CD4-positive, alpha-beta T cell treated with Interleukin-21 for 1 hour (primary cell): ENCODE data around the gene MTNR1B.

ENCODE experiments used
- DNase-seq: peaks from one replicate; pipeline ENCODE4 v3.0.0-alpha.2; 2020

MTNR1B gene

DNA sequence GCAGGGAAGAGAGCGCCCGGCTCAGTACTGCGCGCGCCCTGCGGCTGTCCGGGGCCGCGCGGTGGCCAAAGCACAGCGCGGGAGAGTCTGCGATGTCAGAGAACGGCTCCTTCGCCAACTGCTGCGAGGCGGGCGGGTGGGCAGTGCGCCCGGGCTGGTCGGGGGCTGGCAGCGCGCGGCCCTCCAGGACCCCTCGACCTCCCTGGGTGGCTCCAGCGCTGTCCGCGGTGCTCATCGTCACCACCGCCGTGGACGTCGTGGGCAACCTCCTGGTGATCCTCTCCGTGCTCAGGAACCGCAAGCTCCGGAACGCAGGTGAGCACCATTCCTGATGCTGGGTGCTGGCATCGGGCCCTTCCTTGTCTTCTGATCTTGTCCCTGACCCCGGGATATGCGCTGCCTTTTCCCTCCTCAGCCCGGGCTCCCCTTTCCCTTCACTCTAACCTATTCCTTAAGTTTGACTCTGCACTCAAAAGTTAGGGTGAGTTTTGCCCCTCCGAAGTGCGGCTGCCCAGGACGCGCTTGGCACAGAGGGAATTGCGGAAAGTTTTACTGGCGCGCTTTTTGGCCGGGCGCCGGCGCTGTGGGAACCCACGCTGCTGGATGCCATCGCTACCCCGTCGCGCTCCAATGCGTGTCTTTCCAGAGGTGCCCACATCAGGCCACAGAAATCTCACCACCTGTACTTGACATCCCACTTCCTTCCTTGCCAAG is at the start of gene MTNR1B:
Gene MTNR1B (plus strand): TSS at position 18 of the 714 bp plus-strand sequence. CDS start 75 bp downstream, at position 93.
- no peak for DNase-seq

- DNase-seq: no peak
Observed at GRCh38 chr11:92920331-92920730, 49.1 kb upstream of the MTNR1B start.

DNA sequence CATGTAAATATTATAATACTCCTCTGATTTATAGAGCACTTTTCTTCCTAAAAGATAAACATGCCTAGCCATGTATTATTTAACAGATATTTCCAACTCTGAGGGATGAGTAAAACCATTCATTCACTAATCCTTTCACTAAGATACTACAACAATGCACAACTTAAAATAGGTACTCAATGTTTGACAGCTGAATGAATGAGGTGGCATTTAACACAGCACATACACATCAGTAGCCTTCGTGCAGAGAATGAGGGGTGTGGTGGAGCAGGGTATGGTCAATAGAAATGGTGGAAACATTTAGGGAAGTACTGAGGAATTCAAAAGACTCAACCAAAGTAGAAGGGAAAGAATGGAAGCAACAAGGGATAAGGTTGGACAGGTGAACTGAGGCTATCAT is 46.7 kb upstream of the MTNR1B start:
- DNase-seq: no peak

DNA sequence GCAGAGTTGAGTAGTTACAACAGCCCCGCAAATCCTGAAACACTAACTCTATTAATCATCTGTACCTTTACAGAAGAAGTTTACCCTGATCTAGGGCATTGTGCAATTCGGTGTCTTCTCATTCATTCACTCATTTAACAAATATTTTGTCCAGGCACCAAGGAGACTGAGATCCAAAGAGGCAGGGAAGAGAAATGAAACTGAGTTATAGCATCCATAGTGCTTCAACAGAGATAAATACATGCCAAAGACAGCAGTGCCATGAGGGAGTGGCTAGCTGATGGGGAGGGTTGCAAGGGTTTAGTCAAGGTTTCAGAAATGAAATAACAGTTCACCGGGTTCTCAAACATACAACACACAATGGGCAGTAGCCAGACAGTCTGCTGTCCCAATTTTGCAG is 40.2 kb upstream of the MTNR1B start:
- no peak for DNase-seq

DNA sequence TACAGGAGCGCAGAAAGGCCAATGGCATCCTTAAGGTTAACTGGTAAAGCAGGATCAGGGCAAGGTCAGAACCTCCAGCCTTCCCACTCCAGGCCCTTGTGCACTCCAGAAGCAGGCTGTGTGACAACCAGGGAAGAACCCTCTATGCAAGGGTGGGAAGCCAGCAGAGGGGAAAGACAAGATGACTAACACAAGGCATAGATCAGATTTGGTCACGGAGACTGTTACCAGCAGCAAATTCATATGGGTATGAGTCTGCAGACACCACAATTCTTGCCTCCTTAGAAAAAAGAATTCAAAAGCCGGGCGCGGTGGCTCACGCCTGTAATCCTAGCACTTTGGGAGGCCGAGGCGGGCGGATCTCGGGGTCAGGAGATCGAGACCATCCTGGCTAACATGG is 39.8 kb upstream of the MTNR1B start:
- no peak for DNase-seq

- no peak for DNase-seq
Observed at GRCh38 chr11:92931746-92932422, 37.6 kb upstream of the MTNR1B start.

DNA sequence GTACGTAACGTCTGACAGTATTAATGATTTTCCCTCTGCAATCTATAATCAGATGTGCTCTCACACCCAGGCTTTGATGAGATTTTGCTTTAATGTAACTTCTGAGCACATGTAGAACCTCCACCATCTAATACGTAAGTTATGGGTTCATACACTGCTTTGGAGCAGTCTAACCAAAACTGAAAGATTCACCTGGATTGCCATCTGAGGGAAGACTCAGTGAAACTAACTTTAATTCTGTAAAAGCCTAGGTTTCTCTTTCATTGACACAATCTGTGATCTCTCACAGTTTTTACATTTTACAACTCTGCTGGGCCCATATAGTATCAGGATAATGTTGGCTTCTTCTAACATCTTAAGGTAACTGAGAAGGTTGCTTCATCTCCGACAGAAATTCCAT is 30.1 kb upstream of the MTNR1B start:
- DNase-seq: no peak

- peak; percentile 13 for DNase-seq
Observed at GRCh38 chr11:92941676-92942571, 27.5 kb upstream of the MTNR1B start.

DNA sequence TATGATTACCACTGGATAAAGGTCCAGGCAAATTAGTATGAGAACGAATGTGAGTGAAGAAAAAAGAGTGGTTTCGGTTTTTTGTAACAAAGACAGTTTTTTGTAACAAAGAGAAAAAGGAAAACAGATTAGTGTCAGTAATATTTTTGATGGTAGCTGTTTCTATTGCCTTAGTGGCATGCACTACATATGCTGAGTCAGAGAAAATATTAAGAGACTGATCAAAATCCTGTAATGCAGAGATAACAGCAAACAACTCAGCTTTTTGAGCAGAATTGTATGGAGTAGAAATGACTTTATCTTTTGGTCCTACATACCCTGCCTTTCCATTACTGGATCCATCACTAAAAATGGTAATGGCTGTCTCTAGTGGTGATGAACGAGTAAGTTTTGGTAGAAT is 22.7 kb upstream of the MTNR1B start:
- DNase-seq: no peak

- no peak for DNase-seq
Observed at GRCh38 chr11:92948116-92948515, 21.3 kb upstream of the MTNR1B start.

- no peak for DNase-seq
Observed at GRCh38 chr11:92954003-92954402, 15.4 kb upstream of the MTNR1B start.

DNA sequence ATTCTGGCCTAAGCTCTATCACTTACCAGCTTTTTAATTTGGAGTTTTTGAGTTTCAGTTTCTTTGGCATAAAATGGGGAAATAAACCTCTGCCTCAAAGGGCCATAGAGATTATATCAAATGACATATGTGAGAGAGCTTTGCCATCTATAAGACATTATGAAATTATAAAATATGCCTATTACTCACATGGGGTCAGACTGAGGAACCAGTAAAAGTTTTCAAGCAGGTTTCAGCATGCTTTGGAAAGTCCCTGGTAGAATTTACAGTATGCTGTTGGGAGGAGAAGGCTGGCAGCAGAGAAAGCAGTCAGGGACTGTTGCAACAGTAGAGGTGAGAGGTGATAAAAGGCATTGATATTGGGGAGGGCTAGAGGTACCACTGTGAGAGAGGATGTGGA is 13.6 kb upstream of the MTNR1B start:
- no peak for DNase-seq

DNA sequence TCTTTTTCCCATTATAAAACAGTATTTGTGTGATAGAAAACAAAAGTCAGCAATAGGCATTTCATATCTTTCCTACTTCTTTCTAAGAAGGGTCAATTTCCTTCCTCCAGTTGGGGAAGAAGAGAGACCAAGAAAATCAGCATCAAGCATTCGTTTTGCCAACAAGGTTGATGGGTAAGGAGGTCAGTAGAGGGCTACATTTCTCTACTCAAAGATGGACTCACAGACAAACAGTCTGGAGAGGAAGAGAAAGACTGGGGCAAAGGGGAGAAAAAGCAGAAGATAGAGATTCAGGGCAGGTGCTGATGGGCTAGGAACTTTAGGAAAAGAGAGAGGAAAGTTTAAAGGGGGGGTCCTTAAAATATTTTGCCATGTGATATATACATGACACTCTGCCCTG is 8.6 kb upstream of the MTNR1B start:
- DNase-seq: no peak

- DNase-seq: no peak
Observed at GRCh38 chr11:92962446-92962845, 7.0 kb upstream of the MTNR1B start.

DNA sequence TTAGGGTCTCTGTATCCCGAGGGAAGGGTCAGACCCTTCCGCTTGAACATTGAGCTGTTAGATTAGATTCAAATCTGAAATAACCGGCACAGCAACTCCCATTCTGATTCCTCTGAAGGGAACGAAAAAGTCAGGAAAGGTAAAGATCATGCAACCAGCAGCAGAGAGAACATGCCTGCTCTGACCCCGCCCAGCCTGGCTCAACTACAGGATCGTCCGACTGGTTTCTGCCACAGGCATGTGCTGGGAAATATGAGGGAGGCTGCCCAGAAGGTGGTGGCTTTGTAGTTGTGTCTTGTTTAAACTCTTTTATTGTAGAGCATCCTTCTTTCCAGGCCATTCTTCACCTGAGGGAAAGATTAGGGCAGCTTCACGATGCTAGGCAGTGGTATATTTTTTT is 5.0 kb upstream of the MTNR1B start:
- DNase-seq: no peak

- no peak for DNase-seq
Observed at GRCh38 chr11:92965196-92965595, 4.3 kb upstream of the MTNR1B start.

DNA sequence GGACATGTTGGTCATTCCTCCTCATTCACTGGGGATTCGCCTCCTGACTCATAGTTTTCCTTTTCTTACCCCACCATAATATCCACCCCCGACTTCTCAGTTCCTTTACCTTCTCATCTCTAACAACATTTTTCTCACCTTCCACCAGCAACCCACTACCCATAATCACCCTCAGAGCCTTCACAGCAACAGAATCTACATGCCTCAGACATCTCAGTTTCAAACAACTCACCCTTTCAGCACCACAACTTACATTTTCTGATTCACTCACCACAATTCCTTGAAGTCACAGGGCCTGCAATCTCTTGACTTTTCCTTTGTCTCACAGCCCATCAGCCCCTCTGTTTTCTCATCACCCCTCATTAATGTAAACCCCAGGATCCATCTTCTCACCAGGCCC is 2.3 kb upstream of the MTNR1B start:
- no peak for DNase-seq

DNA sequence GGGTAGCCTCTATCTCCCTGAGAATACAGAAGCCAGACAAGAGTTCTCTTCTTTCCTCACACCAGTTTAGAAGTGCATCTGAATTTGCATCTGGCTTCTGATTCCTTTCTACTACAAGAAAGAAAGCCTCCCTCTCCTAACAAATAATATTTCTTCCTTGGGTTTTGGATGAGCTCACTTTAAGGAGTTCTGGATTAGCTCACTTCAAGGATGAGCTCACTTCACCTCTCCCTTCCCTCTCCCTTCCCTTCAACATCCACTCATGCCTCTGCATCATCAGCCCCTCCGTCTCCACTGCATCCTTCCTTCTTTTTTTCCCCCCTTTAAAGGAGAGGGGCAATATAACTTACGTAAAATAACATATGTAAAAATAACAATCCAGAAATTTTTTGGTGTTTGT is 1.6 kb upstream of the MTNR1B start:
- DNase-seq: no peak

DNA sequence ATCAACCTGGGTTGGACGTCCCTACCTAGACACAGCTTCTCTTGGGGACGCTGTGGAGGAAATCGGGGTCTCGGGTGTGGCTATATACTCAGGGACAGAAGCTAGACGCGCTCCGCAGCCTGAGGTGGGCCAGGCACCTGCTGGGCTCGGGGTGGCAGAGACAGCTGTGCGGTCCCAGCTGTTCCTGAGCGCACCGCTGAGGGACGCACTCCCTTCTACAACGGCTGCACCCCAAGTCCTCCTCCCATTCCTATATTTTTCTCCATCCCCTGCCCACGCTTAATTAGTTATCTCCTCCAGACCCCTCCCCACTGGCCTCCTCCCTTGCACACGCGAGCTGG is 188 bp upstream of the MTNR1B start:
- DNase-seq: no peak

GRCh38 chr11:92972248-92972647 is 2.8 kb downstream of the MTNR1B start:
- no peak for DNase-seq

GRCh38 chr11:92975285-92975684 is 5.8 kb downstream of the MTNR1B start:
- DNase-seq: no peak

DNA sequence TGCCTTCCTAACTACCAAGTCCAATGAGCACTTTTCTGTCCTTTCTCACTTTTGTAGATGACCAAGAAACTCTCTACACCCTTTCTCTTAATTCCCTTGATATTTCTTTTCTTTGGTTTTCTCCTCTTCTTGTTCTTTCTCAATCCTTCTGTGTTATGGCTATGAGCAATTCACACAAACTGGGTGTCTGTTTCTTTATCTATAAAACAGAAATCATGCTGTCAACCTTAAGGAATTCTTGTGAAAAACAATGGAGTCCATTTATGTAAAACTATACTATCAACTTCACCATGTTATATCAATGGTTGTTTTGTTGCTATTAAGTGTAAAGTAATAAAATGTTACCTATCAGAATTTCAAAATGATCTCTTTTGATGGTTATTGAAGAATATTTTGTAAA is 7.2 kb downstream of the MTNR1B start:
- DNase-seq: no peak

GRCh38 chr11:92977401-92977800 is 8.0 kb downstream of the MTNR1B start:
- no peak for DNase-seq
